Activated CD8-positive, alpha-beta T cell treated with anti-CD3 and anti-CD28 coated beads for 36 hours (primary cell): Measurements from ENCODE around the gene WDR70. TPM values are rescaled to one million over a fixed set of nuclear protein-coding genes. Genes with fewer than 3 reads are reported as not detected.
"Not testable (repeated sequence)": the region's sequence is repeated elsewhere in the genome, so short reads cannot be mapped to it uniquely, and the experiment has no call there.

Source experiments
- ATAC-seq: fragments of 200-7000 bp; cut with Tn5 transposase; one replicate; pipeline ENCODE4 v1.10.0; 2021; ENCODE audit warnings: mild to moderate bottlenecking, moderate library complexity
- CTCF ChIA-PET: fragments of 350-600 bp; sonication (Branson Sonifier 250); formaldehyde crosslinking; loops from one replicate; lab custom pipeline; 2021; ENCODE audit warnings: antibody characterized with exemption; lab: Charles Lee
- POLR2A ChIA-PET: fragments of 350-600 bp; sonication (Branson Sonifier 250); formaldehyde crosslinking; loops from one replicate; lab custom pipeline; 2021; ENCODE audit warnings: antibody characterized with exemption; lab: Charles Lee
- DNase-seq: peaks from one replicate; pipeline ENCODE4 v3.0.0-alpha.2; 2020
- H3K27ac Mint-ChIP-seq: one replicate; pipeline ENCODE4 v1.8.0; 2021; ENCODE audit warnings: mild to moderate bottlenecking, mixed read lengths
- H3K27me3 Mint-ChIP-seq: one replicate; pipeline ENCODE4 v1.8.0; 2021; ENCODE audit warnings: mixed read lengths
- H3K36me3 Mint-ChIP-seq: one replicate; pipeline ENCODE4 v1.8.0; 2021; ENCODE audit warnings: low read depth, mixed read lengths
- H3K4me1 Mint-ChIP-seq: one replicate; pipeline ENCODE4 v1.8.0; 2021; ENCODE audit warnings: low read depth, mixed read lengths
- H3K4me3 Mint-ChIP-seq: one replicate; pipeline ENCODE4 v1.8.0; 2021; ENCODE audit warnings: mild to moderate bottlenecking, moderate library complexity, mixed read lengths
- H3K9me3 Mint-ChIP-seq: one replicate; pipeline ENCODE4 v1.8.0; 2021; ENCODE audit warnings: mixed read lengths
- CTCF ChIP-seq: fragments of 200-600 bp; IDR thresholded peaks from one replicate; pipeline ENCODE4 v1.8.0; 2022; ENCODE audit warnings: antibody characterized with exemption, mild to moderate bottlenecking
- intact Hi-C: fragments of 100-400 bp; cut with micrococcal nuclease; formaldehyde crosslinking; loops from one replicate; pipeline ENCODE4 v1.10.0; 2022
- total RNA-seq, 2 experiments: library from RNA; stranded (reverse); gene quantifications; one replicate each; pipeline ENCODE4 v1.2.3, GENCODE V29; 2021

WDR70 gene
- total RNA-seq, 2 experiments from 2014 or later, result 30.8 to 32.7 TPM

- DNase-seq, result no peak
- no peak overlapping the region for H3K27ac Mint-ChIP-seq
- ATAC-seq, result no peak
- peaks cover 10% of the 10 kb centered on the region for H3K4me1 Mint-ChIP-seq
- H3K9me3 Mint-ChIP-seq, result no peaks in the 10 kb centered on the region
- H3K4me3 Mint-ChIP-seq, result no peak overlapping the region
- H3K36me3 Mint-ChIP-seq, result peaks cover 16% of the 10 kb centered on the region
- ChIA-PET CTCF (no interaction called here), POLR2A (no interaction called here)
- no peak for TF ChIP-seq CTCF
- intact Hi-C loops, result no loop called here
- no peaks in the 10 kb centered on the region for H3K27me3 Mint-ChIP-seq
These were observed 197.4 kb downstream of the WDR70 start for GRCh38 chr5:37576552-37576951.

GRCh38 chr5:37578176-37578575, 199.1 kb downstream of the WDR70 start:
- no peak overlapping the region for H3K27ac Mint-ChIP-seq
- H3K27me3 Mint-ChIP-seq, result no peaks in the 10 kb centered on the region
- peaks cover 15% of the 10 kb centered on the region for H3K36me3 Mint-ChIP-seq
- H3K9me3 Mint-ChIP-seq, result no peaks in the 10 kb centered on the region
- H3K4me1 Mint-ChIP-seq, result peaks cover 10% of the 10 kb centered on the region
- ChIA-PET CTCF (no interaction called here), POLR2A (no interaction called here)
- DNase-seq (no peak), ATAC-seq (no peak)
- intact Hi-C loops, result no loop called here
- no peak overlapping the region for H3K4me3 Mint-ChIP-seq
- no peak for TF ChIP-seq CTCF

GRCh38 chr5:37580106-37580505, 201.0 kb downstream of the WDR70 start:
- DNase-seq (no peak), ATAC-seq (no peak)
- H3K4me1 Mint-ChIP-seq, result peaks cover 4% of the 10 kb centered on the region
- no peaks in the 10 kb centered on the region for H3K9me3 Mint-ChIP-seq
- no peak overlapping the region for H3K27ac Mint-ChIP-seq
- no peak overlapping the region for H3K4me3 Mint-ChIP-seq
- H3K27me3 Mint-ChIP-seq, result no peaks in the 10 kb centered on the region
- peaks cover 6% of the 10 kb centered on the region for H3K36me3 Mint-ChIP-seq
- ChIA-PET CTCF (no interaction called here), POLR2A (no interaction called here)
- intact Hi-C loops, result no loop called here
- TF ChIP-seq CTCF, result no peak

- no peak overlapping the region for H3K27ac Mint-ChIP-seq
- ATAC-seq (no peak), DNase-seq (no peak)
- H3K36me3 Mint-ChIP-seq, result peaks cover 6% of the 10 kb centered on the region
- no peaks in the 10 kb centered on the region for H3K9me3 Mint-ChIP-seq
- intact Hi-C loops, result no loop called here
- TF ChIP-seq CTCF, result no peak
- no peaks in the 10 kb centered on the region for H3K4me1 Mint-ChIP-seq
- POLR2A ChIA-PET, result no interaction called here
- CTCF ChIA-PET, result no interaction called here
- H3K27me3 Mint-ChIP-seq, result no peaks in the 10 kb centered on the region
- no peak overlapping the region for H3K4me3 Mint-ChIP-seq
These were observed 203.1 kb downstream of the WDR70 start for GRCh38 chr5:37582202-37582601.

GRCh38 chr5:37593292-37593691, 214.2 kb downstream of the WDR70 start:
- H3K9me3 Mint-ChIP-seq, POLR2A ChIA-PET, H3K27ac Mint-ChIP-seq, H3K27me3 Mint-ChIP-seq, H3K4me3 Mint-ChIP-seq, ATAC-seq, intact Hi-C loops, CTCF ChIA-PET, H3K4me1 Mint-ChIP-seq, DNase-seq: not testable (repeated sequence)
- H3K36me3 Mint-ChIP-seq, result peaks cover 30% of the 10 kb centered on the region

GRCh38 chr5:37594864-37595263, 215.7 kb downstream of the WDR70 start:
- H3K27me3 Mint-ChIP-seq, intact Hi-C loops, CTCF ChIA-PET, H3K27ac Mint-ChIP-seq, H3K4me1 Mint-ChIP-seq, H3K4me3 Mint-ChIP-seq, POLR2A ChIA-PET, DNase-seq, ATAC-seq: not testable (repeated sequence)
- Mint-ChIP-seq H3K9me3 (peaks cover 18% of the 10 kb centered on the region), H3K36me3 (peaks cover 41% of the 10 kb centered on the region)
